Stomach smooth muscle (tissue), 2 donors: ENCODE data around the gene ARL4D.
"Not testable (repeated sequence)": the region's sequence is repeated elsewhere in the genome, so short reads cannot be mapped to it uniquely, and the experiment has no call there.

Experiments
- H3K27ac ChIP-seq: one replicate; pipeline ENCODE4 v1.7.0; 2013; ENCODE audit warnings: mild to moderate bottlenecking, low read length, inconsistent platforms
- H3K27me3 ChIP-seq, 2 donors: one replicate each; pipeline ENCODE4 v1.7.0; 2013; ENCODE audit warnings: low read length in 2 of 2; ENCODE audit not compliant: insufficient read depth in 2 of 2, control insufficient read depth in 1 of 2
- H3K36me3 ChIP-seq, 2 donors: one replicate each; pipeline ENCODE4 v1.7.0; 2013; ENCODE audit warnings: low read length in 2 of 2; ENCODE audit not compliant: control insufficient read depth in 2 of 2, insufficient read depth in 2 of 2
- H3K4me1 ChIP-seq: one replicate; pipeline ENCODE4 v1.7.0; 2013; ENCODE audit warnings: low read length; ENCODE audit not compliant: control insufficient read depth, insufficient read depth
- H3K4me3 ChIP-seq, 2 donors: one replicate each; pipeline ENCODE4 v1.7.0; 2013; ENCODE audit warnings: low read length in 2 of 2
- H3K9ac ChIP-seq, 2 donors: one replicate each; pipeline ENCODE4 v1.7.0; 2013; ENCODE audit warnings: low read length in 2 of 2, mild to moderate bottlenecking in 1 of 2
- H3K9me3 ChIP-seq, 2 donors: one replicate each; pipeline ENCODE4 v1.7.0; 2013; ENCODE audit warnings: low read length in 2 of 2; ENCODE audit not compliant: control insufficient read depth in 2 of 2
- donor health status: healthy.
- donor health status: Pancreatic carcinoma.

ARL4D gene

DNA sequence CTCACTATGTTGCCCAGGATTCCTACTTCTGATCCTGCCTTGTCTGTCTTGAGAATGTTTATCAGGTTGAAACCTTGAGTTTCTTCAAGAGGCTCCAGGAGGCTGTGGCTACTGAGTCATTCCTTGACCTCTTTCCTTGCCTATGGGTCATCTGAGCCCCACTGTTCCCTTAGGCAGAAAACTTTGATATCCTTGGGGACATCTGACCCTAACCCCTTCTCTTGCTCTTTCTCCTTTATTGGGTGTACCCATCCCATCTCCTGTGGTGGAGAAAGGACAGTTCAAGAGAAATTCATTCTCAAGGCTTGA is 12.5 kb downstream of the ARL4D start:
- Histone ChIP-seq H3K9me3 (no peaks in the 10 kb centered on the region), H3K4me3 (no peak overlapping the region), H3K4me1 (peaks cover 16% of the 10 kb centered on the region), H3K36me3 (no peaks in the 10 kb centered on the region), H3K27me3 (no peaks in the 10 kb centered on the region), H3K9ac (no peak overlapping the region), H3K27ac (no peak overlapping the region)

DNA sequence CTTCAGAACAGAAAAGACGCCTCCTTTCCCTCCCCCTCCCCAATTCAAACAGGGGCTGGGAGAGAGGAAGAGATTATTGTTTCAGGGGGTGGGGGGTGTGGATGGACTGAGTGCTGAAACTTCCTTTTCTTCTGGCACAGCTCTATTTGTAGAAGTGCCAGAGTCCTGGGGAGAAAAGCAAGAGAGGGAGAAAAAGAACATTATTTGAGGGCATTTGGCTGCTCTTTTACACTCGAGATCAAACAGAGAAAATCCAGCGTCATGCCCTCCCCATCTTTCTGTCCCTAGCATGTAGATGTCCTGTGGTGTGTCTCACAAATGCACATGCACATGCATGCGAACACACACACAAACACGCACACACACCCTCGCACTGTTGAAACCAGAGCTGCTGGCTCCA is 13.0 kb downstream of the ARL4D start:
- Histone ChIP-seq H3K9me3 (no peaks in the 10 kb centered on the region), H3K4me3 (no peak overlapping the region), H3K36me3 (no peaks in the 10 kb centered on the region), H3K27ac (no peak overlapping the region), H3K9ac (no peak overlapping the region), H3K27me3 (no peaks in the 10 kb centered on the region), H3K4me1 (peaks cover 18% of the 10 kb centered on the region)

DNA sequence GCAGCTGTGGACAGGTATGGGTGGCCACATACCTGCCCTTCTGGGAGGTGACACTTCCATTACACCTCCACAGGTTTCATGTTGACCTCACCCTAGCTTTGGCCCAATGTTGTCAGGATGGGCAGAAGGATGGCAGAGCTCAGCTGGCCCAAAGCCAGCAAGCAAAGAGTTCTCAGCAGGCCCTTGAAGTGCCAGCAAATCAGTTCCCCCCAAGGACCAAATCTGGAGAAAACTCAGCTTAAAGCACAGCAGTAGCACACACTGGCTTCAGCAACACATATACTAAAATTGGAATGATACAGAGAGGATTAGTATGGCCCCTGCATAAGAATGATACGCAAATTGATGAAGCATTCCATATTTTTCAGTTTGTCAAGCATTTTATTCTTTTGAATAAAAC is 13.4 kb downstream of the ARL4D start:
- Histone ChIP-seq H3K4me1 (peaks cover 20% of the 10 kb centered on the region), H3K36me3 (no peaks in the 10 kb centered on the region), H3K4me3 (no peak overlapping the region), H3K9ac (no peak overlapping the region), H3K27ac (no peak overlapping the region), H3K27me3 (no peaks in the 10 kb centered on the region), H3K9me3 (no peaks in the 10 kb centered on the region)

DNA sequence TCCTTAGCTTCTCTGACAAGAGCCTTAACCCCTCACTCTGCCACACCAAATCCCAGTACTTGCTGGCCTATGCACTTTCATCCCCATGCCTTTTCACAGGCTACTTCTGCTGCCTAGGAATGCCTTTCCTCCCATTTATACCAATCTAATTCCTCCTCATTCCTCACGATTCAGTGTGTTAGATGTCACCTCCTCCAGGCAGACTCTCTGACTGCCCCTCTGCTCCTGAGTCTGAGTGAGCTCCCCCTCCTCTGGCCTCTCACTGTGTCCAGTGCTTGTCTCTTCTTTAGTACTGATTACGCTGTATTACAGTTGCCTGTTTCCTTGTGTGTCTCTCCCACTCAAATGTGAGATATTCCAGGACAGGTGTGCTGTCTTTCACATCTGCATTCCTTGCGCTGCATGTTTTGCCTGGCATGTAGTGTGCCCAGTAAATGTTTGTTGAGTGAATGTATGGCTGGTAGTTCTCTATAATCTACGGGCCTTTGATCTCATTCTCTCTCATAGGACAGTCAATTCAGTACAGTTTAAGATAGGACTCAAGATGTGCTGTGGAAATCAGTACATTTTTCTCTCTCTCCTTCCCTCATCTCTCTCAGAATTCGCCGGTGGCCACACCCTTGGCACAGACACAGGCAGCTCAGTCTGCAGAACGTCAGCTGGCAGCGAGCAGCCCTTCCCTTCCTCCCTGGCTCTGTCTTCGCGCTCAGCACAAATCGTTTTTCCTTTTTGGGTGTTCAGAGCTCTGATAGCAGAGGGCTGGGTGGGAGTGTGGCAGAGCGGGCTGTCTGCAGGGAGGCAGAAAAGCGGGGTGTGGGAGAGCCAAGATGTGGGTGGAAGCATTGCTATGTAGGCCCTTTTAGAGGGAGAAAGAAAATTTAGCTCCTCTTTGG is 18.5 kb downstream of the ARL4D start:
- H3K9ac ChIP-seq = peak overlapping the region; percentile 69 to 80

DNA sequence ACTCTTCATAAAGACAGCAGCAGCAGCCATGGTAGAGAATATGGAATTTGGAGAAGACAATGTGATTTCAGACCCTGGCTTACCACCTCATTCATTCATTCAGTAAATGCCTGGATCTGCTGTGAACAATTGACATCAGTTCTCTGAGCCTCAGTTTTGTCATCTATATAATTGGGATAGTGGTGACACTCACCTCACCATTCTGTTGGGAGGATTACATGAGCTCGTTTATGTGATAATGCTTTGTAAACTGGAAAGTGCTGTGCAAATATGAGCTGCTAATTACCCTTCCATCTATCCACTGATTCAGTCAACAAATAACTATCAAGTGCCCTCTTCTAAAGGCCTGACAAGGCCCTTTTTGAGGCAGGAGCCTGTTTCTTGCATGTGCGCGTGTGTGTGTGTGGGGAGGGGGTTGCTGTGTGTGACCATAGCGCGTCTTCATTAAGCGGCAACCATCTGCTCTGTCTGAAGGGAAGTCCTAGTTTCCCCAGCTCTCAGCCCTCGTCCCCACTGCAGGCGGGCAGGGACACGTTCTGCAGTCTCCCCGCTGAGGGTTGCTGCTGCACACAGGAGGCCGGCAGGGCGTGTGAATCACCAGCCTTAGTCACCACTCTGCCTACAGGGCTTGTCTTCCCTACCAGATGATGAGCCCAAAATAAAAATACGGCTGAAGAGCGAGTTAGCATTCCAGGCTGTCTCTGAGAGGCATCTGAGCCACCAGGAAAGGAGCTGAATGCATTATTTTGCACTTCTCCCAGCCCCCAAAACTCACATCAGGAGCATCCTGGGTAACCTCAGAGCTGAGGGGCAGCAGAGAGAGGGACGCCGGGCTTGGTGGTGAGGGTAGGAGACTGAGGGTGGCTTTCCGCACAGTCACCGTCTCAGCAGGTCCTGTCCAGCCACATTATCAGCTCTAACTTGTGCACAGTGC is 19.9 kb downstream of the ARL4D start:
- H3K9ac ChIP-seq = peak overlapping the region; percentile 69 to 80
- no peaks in the 10 kb centered on the region for H3K9me3 ChIP-seq
- H3K4me1 ChIP-seq = peaks cover 34% of the 10 kb centered on the region
- no peaks in the 10 kb centered on the region for H3K36me3 ChIP-seq
- H3K4me3 ChIP-seq = peak overlapping the region in 1 of 2 donors; percentile 58
- peak overlapping the region; percentile 97 for H3K27ac ChIP-seq
- no peaks in the 10 kb centered on the region for H3K27me3 ChIP-seq

More for the DNA sequence above, 18.5 kb downstream of the ARL4D start:
- no peaks in the 10 kb centered on the region for H3K9me3 ChIP-seq
- peak overlapping the region; percentile 97 for H3K27ac ChIP-seq
- H3K27me3 ChIP-seq = no peaks in the 10 kb centered on the region
- peaks cover 34% of the 10 kb centered on the region for H3K4me1 ChIP-seq
- H3K4me3 ChIP-seq = peak overlapping the region; percentile 20 to 58
- H3K36me3 ChIP-seq = no peaks in the 10 kb centered on the region

DNA sequence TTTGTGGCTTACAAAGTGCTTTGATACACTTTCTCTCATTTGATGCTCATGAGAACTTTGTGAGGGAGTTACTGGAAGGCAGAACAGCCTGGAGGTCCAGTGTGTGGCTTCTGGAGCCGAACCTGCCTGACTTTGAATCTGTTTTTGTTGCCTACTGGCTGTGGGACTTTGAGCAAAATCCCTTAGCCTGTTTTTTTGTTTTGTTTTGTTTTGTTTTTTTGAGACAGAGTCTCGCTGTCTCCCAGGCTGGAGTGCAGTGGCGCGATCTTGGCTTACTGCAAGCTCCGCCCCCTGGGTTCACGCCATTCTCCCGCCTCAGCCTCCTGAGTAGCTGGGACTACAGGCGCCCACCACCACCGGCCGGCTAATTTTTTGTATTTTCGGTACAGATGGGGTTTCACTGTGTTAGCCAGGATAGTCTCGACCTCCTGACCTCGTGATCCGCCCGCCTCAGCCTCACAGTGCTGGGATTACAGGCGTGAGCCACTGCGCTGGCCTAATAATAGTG is 20.6 kb downstream of the ARL4D start:
- Histone ChIP-seq H3K4me1 (peaks cover 34% of the 10 kb centered on the region), H3K27ac (peak overlapping the region; percentile 97)
- not testable (repeated sequence) for H3K9me3 ChIP-seq

DNA sequence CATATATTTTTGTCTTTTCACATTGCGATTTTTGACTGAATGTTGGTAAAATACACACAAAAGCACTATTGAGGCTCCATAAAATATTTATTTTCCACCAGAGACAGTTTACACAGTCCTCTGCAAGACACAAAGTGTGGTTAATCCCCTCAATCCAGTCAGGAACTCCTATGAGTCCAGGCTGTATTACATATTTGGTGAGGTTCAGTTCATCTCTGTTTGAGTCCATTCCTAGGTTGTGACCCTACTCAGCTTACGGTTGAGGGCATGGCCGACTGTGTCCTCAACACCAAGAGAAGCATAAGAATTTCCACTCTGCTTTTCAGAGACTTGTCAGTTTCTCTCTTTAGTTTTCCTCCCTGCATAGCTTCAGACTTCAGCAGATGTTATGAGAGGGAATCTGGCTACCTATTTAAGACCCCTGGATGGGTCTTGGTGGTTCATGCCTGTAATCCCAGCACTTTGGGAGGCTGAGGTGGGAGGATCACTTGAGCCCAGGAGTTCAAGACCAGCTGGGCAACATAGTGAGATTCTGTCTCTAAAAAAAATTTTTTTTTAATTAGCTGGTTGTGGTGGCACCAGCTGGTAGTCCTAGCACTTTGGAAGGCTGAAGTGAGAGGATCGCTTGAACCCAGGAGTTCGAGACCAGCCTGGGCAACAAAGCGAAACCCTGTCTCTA is 25.1 kb downstream of the ARL4D start:
- no peaks in the 10 kb centered on the region for H3K9me3 ChIP-seq
- no peaks in the 10 kb centered on the region for H3K27me3 ChIP-seq
- H3K4me1 ChIP-seq = peaks cover 8% of the 10 kb centered on the region
- no peak overlapping the region for H3K4me3 ChIP-seq
- no peak overlapping the region for H3K27ac ChIP-seq
- H3K36me3 ChIP-seq = no peaks in the 10 kb centered on the region
- H3K9ac ChIP-seq = no peak overlapping the region

More for the DNA sequence above, 20.6 kb downstream of the ARL4D start:
- Histone ChIP-seq H3K9ac (peak overlapping the region; percentile 19 to 80), H3K4me3 (peak overlapping the region in 1 of 2 donors; percentile 47)
- not testable (repeated sequence) for H3K36me3 ChIP-seq, H3K27me3 ChIP-seq

DNA sequence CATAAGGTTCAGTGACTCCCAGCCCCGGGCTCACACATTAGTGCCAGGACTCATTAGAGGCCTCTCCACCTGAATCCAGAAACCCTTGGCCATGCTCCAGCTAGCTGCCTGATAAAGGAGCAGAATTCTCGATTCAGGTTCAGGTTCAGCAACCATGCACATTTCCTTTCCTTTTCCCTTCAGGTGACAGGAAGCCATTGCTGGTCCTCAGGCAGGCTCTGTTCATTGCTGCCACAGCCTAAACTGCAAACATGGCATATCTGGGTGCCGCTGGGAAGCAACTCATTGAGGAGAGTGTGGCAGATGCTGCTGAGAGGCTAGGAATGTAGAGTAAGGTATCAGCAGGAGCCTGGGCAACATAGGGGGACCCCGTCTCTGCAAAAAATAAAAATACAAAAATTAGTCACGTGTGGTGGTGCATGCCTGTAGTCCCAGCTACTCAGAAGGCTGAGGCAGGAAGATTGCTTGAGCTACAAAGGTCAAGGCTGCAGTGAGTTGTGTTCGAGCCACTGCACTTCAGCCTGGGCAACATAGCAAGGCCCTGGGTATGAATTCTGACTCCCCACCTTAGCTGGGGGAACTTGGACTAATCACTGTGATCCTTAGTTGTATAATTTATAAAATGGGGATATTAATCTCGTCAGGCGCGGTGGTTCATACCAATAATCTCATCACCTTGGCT is 28.7 kb downstream of the ARL4D start:
- H3K4me3 ChIP-seq = no peak overlapping the region
- no peak overlapping the region for H3K27ac ChIP-seq
- no peaks in the 10 kb centered on the region for H3K4me1 ChIP-seq

DNA sequence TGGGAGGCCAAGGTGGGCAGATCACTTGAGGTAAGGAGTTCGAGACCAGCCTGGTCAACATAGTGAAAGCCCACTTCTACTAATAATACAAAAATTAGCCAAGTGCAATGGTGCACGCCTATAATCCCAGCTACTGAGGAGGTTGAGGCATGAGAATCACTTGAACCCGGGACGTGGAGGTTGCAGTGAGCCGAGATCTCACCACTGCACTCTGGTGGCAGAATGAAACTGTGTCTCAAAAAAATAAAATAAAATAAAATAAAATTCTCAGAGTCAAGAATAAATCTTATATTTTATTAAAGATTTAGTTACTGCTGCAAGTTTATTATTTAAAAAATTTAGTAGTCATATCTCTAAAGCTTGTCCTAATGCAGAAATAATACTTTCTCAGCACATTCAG is 29.7 kb downstream of the ARL4D start:
- H3K4me3 ChIP-seq = no peak overlapping the region
- H3K27ac ChIP-seq = no peak overlapping the region
- H3K27me3 ChIP-seq = no peaks in the 10 kb centered on the region
- H3K4me1 ChIP-seq = no peaks in the 10 kb centered on the region
- no peaks in the 10 kb centered on the region for H3K36me3 ChIP-seq
- no peaks in the 10 kb centered on the region for H3K9me3 ChIP-seq
- no peak overlapping the region for H3K9ac ChIP-seq

More for the DNA sequence above, 28.7 kb downstream of the ARL4D start:
- Histone ChIP-seq H3K36me3 (no peaks in the 10 kb centered on the region), H3K27me3 (no peaks in the 10 kb centered on the region), H3K9ac (no peak overlapping the region), H3K9me3 (no peaks in the 10 kb centered on the region)
